GM19035 (cell line): ENCODE data around the gene PID1.

Experiments used
- ATAC-seq: cut with Tn5 transposase; IDR thresholded peaks from one replicate; pipeline ENCODE4 v1.9.1; 2021; ENCODE audit not compliant: unreplicated experiment

Gene PID1

GRCh38 chr2:229170916-229171315, 100.2 kb downstream of the PID1 start:
- ATAC-seq = no peak

GRCh38 chr2:229170171-229170570, 100.9 kb downstream of the PID1 start:
- no peak for ATAC-seq

- no peak for ATAC-seq
Measured at GRCh38 chr2:229169751-229170150, 101.3 kb downstream of the PID1 start.

GRCh38 chr2:229164545-229165249, 106.4 kb downstream of the PID1 start:
- no peak for ATAC-seq

GRCh38 chr2:229163893-229164292, 107.2 kb downstream of the PID1 start:
- ATAC-seq = no peak

GRCh38 chr2:229162015-229162414, 109.1 kb downstream of the PID1 start:
- no peak for ATAC-seq

GRCh38 chr2:229160984-229161383, 110.1 kb downstream of the PID1 start:
- no peak for ATAC-seq

- no peak for ATAC-seq
Measured at GRCh38 chr2:229160180-229160579, 110.9 kb downstream of the PID1 start.

GRCh38 chr2:229159405-229159804, 111.7 kb downstream of the PID1 start:
- ATAC-seq = no peak

GRCh38 chr2:229154381-229154780, 116.7 kb downstream of the PID1 start:
- no peak for ATAC-seq

GRCh38 chr2:229153951-229154350, 117.1 kb downstream of the PID1 start:
- no peak for ATAC-seq

- ATAC-seq = no peak
Measured at GRCh38 chr2:229153267-229153666, 117.8 kb downstream of the PID1 start.

- no peak for ATAC-seq
Measured at GRCh38 chr2:229152674-229153073, 118.4 kb downstream of the PID1 start.

GRCh38 chr2:229150317-229150716, 120.8 kb downstream of the PID1 start:
- ATAC-seq = no peak

- no peak for ATAC-seq
Measured at GRCh38 chr2:229141424-229142025, 129.6 kb downstream of the PID1 start.

GRCh38 chr2:229137639-229138038, 133.4 kb downstream of the PID1 start:
- ATAC-seq = no peak

GRCh38 chr2:229137066-229137465, 134.0 kb downstream of the PID1 start:
- ATAC-seq = no peak

- no peak for ATAC-seq
Measured at GRCh38 chr2:229133155-229133772, 137.8 kb downstream of the PID1 start.

- ATAC-seq = no peak
Measured at GRCh38 chr2:229132236-229132635, 138.9 kb downstream of the PID1 start.

- ATAC-seq = no peak
Measured at GRCh38 chr2:229130522-229130921, 140.6 kb downstream of the PID1 start.

GRCh38 chr2:229129738-229130371, 141.2 kb downstream of the PID1 start:
- no peak for ATAC-seq

GRCh38 chr2:229127471-229127870, 143.6 kb downstream of the PID1 start:
- no peak for ATAC-seq
